GM18502 (cell line): ENCODE data around the gene ARHGAP21.
"Not testable (repeated sequence)": the region's sequence is repeated elsewhere in the genome, so short reads cannot be mapped to it uniquely, and the experiment has no call there.

Experiments
- ATAC-seq: cut with Tn5 transposase; IDR thresholded peaks from one replicate; pipeline ENCODE4 v1.9.1; 2021; ENCODE audit warnings: mild to moderate bottlenecking; ENCODE audit not compliant: unreplicated experiment, poor library complexity

The ARHGAP21 gene

GRCh38 chr10:24643679-24644209 lies 79.9 kb downstream of the ARHGAP21 start:
- no peak for ATAC-seq

- ATAC-seq = peak; percentile 87
These were observed 80.6 kb downstream of the ARHGAP21 start for GRCh38 chr10:24642921-24643678.

- no peak for ATAC-seq
These were observed 84.6 kb downstream of the ARHGAP21 start for GRCh38 chr10:24639124-24639523.

GRCh38 chr10:24625778-24626177 lies 97.9 kb downstream of the ARHGAP21 start:
- ATAC-seq = no peak

- no peak for ATAC-seq
These were observed 100.3 kb downstream of the ARHGAP21 start for GRCh38 chr10:24623383-24623782.

- ATAC-seq = peak; percentile 68
These were observed 100.8 kb downstream of the ARHGAP21 start for GRCh38 chr10:24622781-24623301.

- not testable (repeated sequence) for ATAC-seq
These were observed 102.5 kb downstream of the ARHGAP21 start for GRCh38 chr10:24621035-24621795.

GRCh38 chr10:24619994-24620310 lies 103.7 kb downstream of the ARHGAP21 start:
- not testable (repeated sequence) for ATAC-seq

GRCh38 chr10:24619291-24619993 lies 104.2 kb downstream of the ARHGAP21 start:
- not testable (repeated sequence) for ATAC-seq

GRCh38 chr10:24618401-24618800 lies 105.3 kb downstream of the ARHGAP21 start:
- no peak for ATAC-seq

- ATAC-seq = peak; percentile 70
These were observed 105.8 kb downstream of the ARHGAP21 start for GRCh38 chr10:24617771-24618396.

GRCh38 chr10:24616536-24616935 lies 107.2 kb downstream of the ARHGAP21 start:
- ATAC-seq = no peak

- ATAC-seq = no peak
These were observed 117.7 kb downstream of the ARHGAP21 start for GRCh38 chr10:24606021-24606420.

GRCh38 chr10:24605141-24605540 lies 118.5 kb downstream of the ARHGAP21 start:
- ATAC-seq = no peak

- ATAC-seq = no peak
These were observed 120.4 kb downstream of the ARHGAP21 start for GRCh38 chr10:24603333-24603732.

- ATAC-seq = no peak
These were observed 125.7 kb downstream of the ARHGAP21 start for GRCh38 chr10:24597961-24598360.

- ATAC-seq = no peak
These were observed 126.3 kb downstream of the ARHGAP21 start for GRCh38 chr10:24597426-24597825.

- ATAC-seq = no peak
These were observed 127.3 kb downstream of the ARHGAP21 start for GRCh38 chr10:24596217-24596930.

GRCh38 chr10:24590697-24591457 lies 132.8 kb downstream of the ARHGAP21 start:
- no peak for ATAC-seq
